Fibroblast of peridontal ligament (primary cell): ENCODE measurements around the gene PAQR8.
"Not testable (repeated sequence)": the region's sequence is repeated elsewhere in the genome, so short reads cannot be mapped to it uniquely, and the experiment has no call there.

Experiments used
- DNase-seq: peaks from one replicate; pipeline ENCODE4 v3.0.0-alpha.2; 2010; ENCODE audit errors: extremely low read depth

The PAQR8 gene

GRCh38 chr6:52410979-52411378 is 49.0 kb downstream of the PAQR8 start:
- DNase-seq, result peak; percentile 62

DNA sequence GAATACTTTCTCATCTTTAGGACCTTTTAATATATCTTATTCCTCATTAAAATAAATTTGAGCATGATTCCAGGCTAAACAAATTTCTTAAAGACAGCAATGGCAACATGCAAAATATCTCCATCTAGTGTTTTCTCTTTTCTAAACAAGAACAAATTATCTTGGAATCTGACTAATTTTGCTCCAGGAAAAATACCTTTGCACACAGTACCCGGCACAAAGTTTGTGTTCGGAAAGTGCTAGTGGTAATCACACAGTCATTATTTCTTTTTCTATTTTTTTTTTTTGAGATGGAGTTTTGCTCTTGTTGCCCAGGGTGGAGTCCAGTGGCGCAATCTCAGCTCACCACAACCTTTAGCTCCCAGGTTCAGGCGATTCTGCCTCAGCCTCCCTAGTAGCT is 50.0 kb downstream of the PAQR8 start:
- no peak for DNase-seq

- no peak for DNase-seq
Measured at GRCh38 chr6:52415333-52415732, 53.4 kb downstream of the PAQR8 start.

GRCh38 chr6:52415917-52416628 is 54.1 kb downstream of the PAQR8 start:
- DNase-seq, result peak; percentile 40

DNA sequence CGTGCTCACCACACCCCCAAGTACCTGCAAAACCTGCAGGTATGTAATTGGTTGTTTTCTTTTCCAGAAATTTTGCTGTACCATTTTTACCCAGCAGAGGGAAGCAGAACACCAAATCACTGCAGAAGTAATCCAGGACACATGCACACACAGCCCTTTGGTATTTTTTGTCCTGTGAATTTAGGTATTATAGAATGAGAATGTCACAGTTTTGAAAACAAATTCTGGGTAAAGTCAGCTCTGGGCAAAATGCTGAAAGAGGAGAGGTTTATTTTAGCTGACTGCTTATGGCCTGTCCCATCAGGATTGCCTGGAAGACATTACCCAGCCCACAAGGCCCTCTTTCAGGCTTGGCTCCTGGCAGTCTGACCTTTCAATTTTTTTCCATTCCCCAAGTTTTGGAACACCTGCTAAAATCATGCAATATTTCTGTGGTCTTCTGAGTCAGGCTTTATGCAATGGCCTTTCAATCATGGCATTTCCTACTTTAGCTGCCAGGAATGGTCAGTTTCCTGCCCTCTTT is 54.7 kb downstream of the PAQR8 start:
- peak; percentile 87 for DNase-seq

DNA sequence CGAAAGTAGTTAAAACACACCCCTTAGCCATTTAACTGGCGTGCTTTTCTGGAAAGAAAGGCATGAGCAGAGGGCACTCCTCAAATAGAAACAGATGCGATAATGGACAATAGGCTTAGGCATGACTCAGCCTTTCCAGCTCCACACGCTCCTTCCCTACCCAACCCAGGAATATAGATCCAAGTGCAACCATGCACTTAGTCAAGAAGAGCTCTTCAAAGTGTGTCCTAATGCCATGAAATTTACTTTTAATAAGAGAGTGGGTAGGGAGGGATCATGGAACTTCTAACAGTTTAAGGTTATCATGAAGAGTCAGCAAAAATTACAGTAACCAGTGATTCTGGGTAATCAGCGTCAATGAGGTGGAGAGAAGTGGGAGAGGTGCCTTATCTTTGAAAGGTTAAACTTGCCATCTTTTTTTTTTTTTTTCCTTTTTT is 55.7 kb downstream of the PAQR8 start:
- DNase-seq, result peak; percentile 90

GRCh38 chr6:52418606-52419005 is 56.7 kb downstream of the PAQR8 start:
- DNase-seq, result no peak

DNA sequence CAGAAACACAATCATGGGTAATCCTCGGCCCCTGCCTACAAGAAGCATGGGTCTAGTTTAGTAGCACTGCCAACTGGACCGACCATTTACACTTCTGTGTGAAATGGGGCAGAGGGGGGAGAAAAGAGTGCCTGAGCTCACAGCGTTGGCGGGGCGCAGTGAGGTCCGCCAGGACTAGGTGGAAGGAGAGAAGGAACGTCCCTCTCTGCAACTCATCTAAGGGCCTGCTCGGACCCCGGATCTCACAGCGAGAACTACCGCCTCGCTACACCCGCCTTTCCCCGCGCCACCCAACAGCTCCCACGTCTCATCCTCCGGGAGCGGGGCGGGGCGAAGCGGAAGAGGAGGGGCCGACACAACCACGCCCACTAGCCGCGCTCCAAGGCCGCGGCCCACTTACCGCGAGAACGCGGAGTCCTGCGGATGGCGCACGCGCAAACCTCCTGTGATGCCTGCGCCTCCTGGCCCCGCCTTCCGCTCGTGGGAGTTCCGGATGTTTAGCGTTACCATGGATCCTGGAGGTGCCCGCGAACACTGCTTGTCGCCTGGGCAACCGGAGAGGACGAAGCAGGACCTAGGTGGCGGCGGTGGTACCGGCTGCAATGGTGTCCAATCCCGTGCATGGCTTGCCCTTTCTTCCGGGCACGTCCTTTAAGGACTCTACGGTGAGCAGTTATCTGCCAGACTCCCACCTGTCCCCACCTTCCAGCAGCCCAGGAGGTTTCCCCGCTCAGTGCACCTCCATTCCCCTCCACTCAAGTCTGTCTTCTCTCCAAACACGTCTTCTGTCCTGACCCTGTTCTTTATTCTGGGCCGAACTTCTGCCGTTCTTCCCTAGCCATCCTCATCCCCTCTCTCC is 58.1 kb downstream of the PAQR8 start, which contains the start of gene EFHC1:
EFHC1 (plus strand) TSS at position 534 of the 859 bp plus-strand sequence; CDS start at position 603, 69 bp downstream.
- DNase-seq, result peak; percentile 97

GRCh38 chr6:52420668-52421358 is 58.9 kb downstream of the PAQR8 start:
- DNase-seq, result peak; percentile 35

DNA sequence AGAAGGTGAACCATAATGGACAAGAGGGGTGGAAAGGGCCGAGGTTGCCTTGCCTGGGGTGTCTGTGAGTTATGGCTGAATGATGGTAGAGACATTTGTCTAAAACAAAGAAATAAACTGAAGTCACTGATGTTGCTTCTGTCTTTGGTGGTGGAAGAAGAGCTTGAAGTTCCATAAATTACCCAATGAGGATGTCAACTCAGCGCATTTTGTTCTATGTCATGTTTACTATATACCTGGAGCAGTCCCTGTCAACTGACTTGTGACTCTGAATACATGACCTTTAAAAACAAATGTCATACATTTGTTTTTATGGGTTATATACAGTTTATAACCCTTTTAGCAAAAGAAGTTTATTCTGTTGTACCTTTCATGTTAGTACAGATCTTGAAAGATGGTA is 60.2 kb downstream of the PAQR8 start:
- no peak for DNase-seq

- DNase-seq, result no peak
Measured at GRCh38 chr6:52423448-52423847, 61.5 kb downstream of the PAQR8 start.

DNA sequence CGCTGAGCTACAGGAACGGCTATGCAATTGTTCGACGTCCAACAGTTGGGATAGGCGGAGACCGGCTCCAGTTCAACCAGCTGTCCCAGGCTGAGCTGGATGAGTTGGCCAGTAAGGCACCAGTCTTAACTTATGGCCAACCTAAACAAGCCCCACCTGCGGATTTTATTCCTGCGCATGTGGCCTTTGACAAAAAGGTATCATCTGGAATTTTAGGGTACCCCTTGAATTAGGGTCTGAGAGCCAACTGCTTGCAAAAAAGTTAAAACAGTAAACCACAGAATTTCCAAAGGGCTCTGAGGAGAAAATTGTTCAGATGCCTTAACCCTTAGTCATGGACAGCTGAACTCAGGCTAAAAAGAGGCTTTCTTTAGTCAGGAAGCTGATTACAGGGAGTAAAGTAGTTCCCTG is 62.0 kb downstream of the PAQR8 start:
- peak; percentile 95 for DNase-seq

- no peak for DNase-seq
Measured at GRCh38 chr6:52424513-52424912, 62.6 kb downstream of the PAQR8 start.

DNA sequence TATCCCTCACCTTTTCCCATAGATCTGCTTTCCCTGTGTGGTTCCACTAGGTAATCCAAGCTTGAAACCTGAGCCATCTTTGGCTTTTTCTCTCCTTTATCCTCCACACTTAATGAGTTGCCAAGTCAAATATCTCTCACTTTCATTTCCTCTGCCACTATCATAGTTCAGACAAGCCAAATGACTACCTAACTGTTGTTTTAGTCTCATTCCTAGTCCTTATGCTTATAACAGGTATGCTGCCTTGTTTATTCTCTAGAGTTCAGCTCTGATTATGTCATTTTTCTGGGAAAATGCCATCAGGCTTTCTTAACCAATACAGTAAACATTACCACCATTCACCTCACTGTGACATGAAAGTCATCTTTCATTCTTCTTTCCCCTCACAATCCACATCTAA is 64.7 kb downstream of the PAQR8 start:
- no peak for DNase-seq

GRCh38 chr6:52433294-52433693 is 71.3 kb downstream of the PAQR8 start:
- DNase-seq, result not testable (repeated sequence)

GRCh38 chr6:52435345-52435744 is 73.4 kb downstream of the PAQR8 start:
- no peak for DNase-seq

DNA sequence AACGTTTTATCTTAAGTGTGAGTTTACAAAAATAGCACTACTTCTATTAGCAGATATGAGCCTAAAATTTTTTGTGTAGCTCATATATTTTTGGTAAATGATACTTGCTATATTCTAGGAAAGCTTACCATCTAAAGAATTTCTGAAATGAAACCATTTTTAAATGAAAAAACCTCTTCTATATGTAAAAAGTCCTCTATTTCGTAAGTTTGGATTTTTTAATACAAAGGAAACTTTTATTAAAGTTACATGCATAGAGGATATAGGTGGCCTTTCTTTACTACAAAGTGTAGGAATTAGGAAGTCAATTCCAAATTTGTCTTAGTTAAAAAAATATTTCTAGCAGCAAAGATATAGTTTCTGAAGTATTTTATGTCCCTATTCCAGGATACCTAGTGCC is 77.0 kb downstream of the PAQR8 start:
- no peak for DNase-seq

DNA sequence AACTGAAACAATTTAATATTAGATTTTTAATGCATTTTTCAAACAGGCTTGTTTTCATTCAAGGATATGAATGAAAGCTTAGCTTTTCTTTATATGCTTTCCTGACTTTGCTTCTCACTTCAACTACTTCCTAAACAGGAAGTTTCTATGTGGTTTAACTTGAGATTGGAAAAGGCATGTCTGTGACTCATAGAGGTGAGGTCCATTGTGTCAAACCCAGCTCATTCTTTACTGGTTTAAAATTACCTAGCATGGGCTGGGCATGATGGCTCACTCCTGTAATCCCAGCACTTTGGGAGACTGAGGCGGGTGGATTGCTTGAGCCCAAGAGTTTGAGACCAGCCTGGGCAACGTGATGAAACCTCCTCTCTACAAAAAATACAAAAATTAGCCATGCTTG is 92.6 kb downstream of the PAQR8 start:
- no peak for DNase-seq

GRCh38 chr6:52457096-52457495 is 95.1 kb downstream of the PAQR8 start:
- no peak for DNase-seq
